DMS114 treated with DMSO at 0.1 percent for 48 hours (cell line): Measurements from ENCODE around the gene LRRC8C.

Experiments
- DNase-seq: peaks from one replicate; lab custom pipeline; 2025; ENCODE audit not compliant: unreplicated experiment; lab: John Stamatoyannopoulos, UW

Gene LRRC8C

GRCh38 chr1:89670711-89671110 lies 37.8 kb downstream of the LRRC8C start:
- no peak for DNase-seq

- no peak for DNase-seq
Measured at GRCh38 chr1:89671775-89672488, 39.0 kb downstream of the LRRC8C start.

GRCh38 chr1:89672489-89673183 lies 39.7 kb downstream of the LRRC8C start:
- DNase-seq: no peak

- DNase-seq: no peak
Measured at GRCh38 chr1:89673251-89673650, 40.3 kb downstream of the LRRC8C start.

GRCh38 chr1:89675677-89676076 lies 42.8 kb downstream of the LRRC8C start:
- no peak for DNase-seq

GRCh38 chr1:89681045-89681729 lies 48.3 kb downstream of the LRRC8C start:
- DNase-seq: no peak

GRCh38 chr1:89682611-89683010 lies 49.7 kb downstream of the LRRC8C start:
- DNase-seq: no peak

GRCh38 chr1:89685461-89685860 lies 52.5 kb downstream of the LRRC8C start:
- DNase-seq: no peak

- DNase-seq: no peak
Measured at GRCh38 chr1:89686520-89686919, 53.6 kb downstream of the LRRC8C start.

GRCh38 chr1:89687254-89687653 lies 54.3 kb downstream of the LRRC8C start:
- no peak for DNase-seq

GRCh38 chr1:89688607-89689006 lies 55.7 kb downstream of the LRRC8C start:
- DNase-seq: no peak

- DNase-seq: no peak
Measured at GRCh38 chr1:89689234-89689633, 56.3 kb downstream of the LRRC8C start.

- DNase-seq: no peak
Measured at GRCh38 chr1:89690595-89690994, 57.7 kb downstream of the LRRC8C start.

GRCh38 chr1:89692601-89693521 lies 59.9 kb downstream of the LRRC8C start:
- DNase-seq: no peak

- no peak for DNase-seq
Measured at GRCh38 chr1:89695847-89696246, 62.9 kb downstream of the LRRC8C start.

- no peak for DNase-seq
Measured at GRCh38 chr1:89697383-89697782, 64.5 kb downstream of the LRRC8C start.

- DNase-seq: no peak
Measured at GRCh38 chr1:89698020-89698560, 65.2 kb downstream of the LRRC8C start.

GRCh38 chr1:89698624-89699023 lies 65.7 kb downstream of the LRRC8C start:
- DNase-seq: no peak

- no peak for DNase-seq
Measured at GRCh38 chr1:89699451-89699986, 66.6 kb downstream of the LRRC8C start.

GRCh38 chr1:89701746-89702241 lies 68.9 kb downstream of the LRRC8C start:
- no peak for DNase-seq
